HepG2 (cell line): ENCODE data around the gene SIGLEC1. TPM values are rescaled to one million over a fixed set of nuclear protein-coding genes. Genes with fewer than 3 reads are reported as not detected.

Source experiments
- ARID5B ChIP-seq: IDR thresholded peaks from 2 replicates; pipeline ENCODE4 v1.4.0; 2020; ENCODE audit warnings: mild to moderate bottlenecking, missing genetic modification reagents
- CHD2 ChIP-seq: IDR thresholded peaks from 2 replicates; pipeline ENCODE4 v1.6.1; 2011; ENCODE audit warnings: low read depth, low read length, improper control_type of control experiment
- ESRRA ChIP-seq: sonication (generic); formaldehyde crosslinking; IDR thresholded peaks from 2 replicates; pipeline ENCODE4 v1.5.1; 2020; ENCODE audit warnings: mild to moderate bottlenecking, low read depth, missing genetic modification reagents
- HOXA5 ChIP-seq: sonication (generic); formaldehyde crosslinking; IDR thresholded peaks from 2 replicates; pipeline ENCODE4 v1.4.0; 2020; ENCODE audit warnings: missing genetic modification reagents
- KDM2A ChIP-seq: sonication (generic); formaldehyde crosslinking; IDR thresholded peaks from 2 replicates; pipeline ENCODE4 v1.4.0; 2020; ENCODE audit warnings: low read depth, missing genetic modification reagents, borderline replicate concordance
- KLF13 ChIP-seq: sonication (generic); formaldehyde crosslinking; IDR thresholded peaks from 2 replicates; pipeline ENCODE4 v1.4.0; 2020; ENCODE audit warnings: mild to moderate bottlenecking, missing genetic modification reagents
- PRDM4 ChIP-seq: sonication (generic); formaldehyde crosslinking; IDR thresholded peaks from 2 replicates; pipeline ENCODE4 v1.9.0; 2021; ENCODE audit warnings: missing genetic modification reagents, borderline replicate concordance
- RBM39 ChIP-seq: fragments of 200-400 bp; formaldehyde crosslinking; IDR thresholded peaks from one replicate; pipeline ENCODE4 v1.6.1; 2018; ENCODE audit warnings: antibody characterized with exemption, mild to moderate bottlenecking, low read depth, low read length; ENCODE audit not compliant: poor library complexity, severe bottlenecking
- RFX3 ChIP-seq: IDR thresholded peaks from 2 replicates; pipeline ENCODE4 v1.6.1; 2016; ENCODE audit warnings: missing biosample characterization, missing genetic modification reagents
- RFX5 ChIP-seq: IDR thresholded peaks from 2 replicates; pipeline ENCODE4 v1.6.1; 2011; ENCODE audit warnings: low read depth, low read length, improper control_type of control experiment
- SMYD3 ChIP-seq: sonication (generic); formaldehyde crosslinking; IDR thresholded peaks from 2 replicates; pipeline ENCODE4 v1.8.1; 2023; ENCODE audit warnings: mild to moderate bottlenecking, missing genetic modification reagents
- SNAPC5 ChIP-seq: sonication (generic); formaldehyde crosslinking; IDR thresholded peaks from 2 replicates; pipeline ENCODE4 v1.8.1; 2023; ENCODE audit warnings: mild to moderate bottlenecking, missing genetic modification reagents, borderline replicate concordance
- TAF15 ChIP-seq: fragments of 200-400 bp; formaldehyde crosslinking; IDR thresholded peaks from one replicate; pipeline ENCODE4 v1.6.1; 2018; ENCODE audit warnings: mild to moderate bottlenecking, low read depth, low read length; ENCODE audit not compliant: poor library complexity, severe bottlenecking
- TBX2 ChIP-seq: sonication (generic); formaldehyde crosslinking; IDR thresholded peaks from 2 replicates; pipeline ENCODE4 v1.5.0; 2020; ENCODE audit warnings: missing genetic modification reagents, mild to moderate bottlenecking, borderline replicate concordance
- TBX3 ChIP-seq: fragments of 450-650 bp; IDR thresholded peaks from 2 replicates; pipeline ENCODE4 v1.6.1; 2017; ENCODE audit warnings: antibody characterized with exemption, mild to moderate bottlenecking, inconsistent platforms, borderline replicate concordance
- TEAD2 ChIP-seq: sonication (generic); formaldehyde crosslinking; IDR thresholded peaks from 2 replicates; pipeline ENCODE4 v1.9.0; 2021; ENCODE audit warnings: missing genetic modification reagents
- TOE1 ChIP-seq: sonication (generic); formaldehyde crosslinking; IDR thresholded peaks from 2 replicates; pipeline ENCODE4 v1.4.0; 2020; ENCODE audit warnings: mild to moderate bottlenecking, missing genetic modification reagents
- ZKSCAN5 ChIP-seq: sonication (generic); formaldehyde crosslinking; IDR thresholded peaks from 2 replicates; pipeline ENCODE4 v1.5.1; 2020; ENCODE audit warnings: mild to moderate bottlenecking, missing genetic modification reagents
- ZNF160 ChIP-seq: sonication (generic); formaldehyde crosslinking; IDR thresholded peaks from 2 replicates; pipeline ENCODE4 v1.8.0; 2022; ENCODE audit warnings: mild to moderate bottlenecking, inconsistent platforms, missing genetic modification reagents
- ZNF205 ChIP-seq: IDR thresholded peaks from 2 replicates; pipeline ENCODE4 v1.6.1; 2018; ENCODE audit warnings: missing biosample characterization, missing genetic modification reagents
- ZNF276 ChIP-seq: sonication (generic); formaldehyde crosslinking; IDR thresholded peaks from 2 replicates; pipeline ENCODE4 v1.4.0; 2020; ENCODE audit warnings: mild to moderate bottlenecking, low read depth, missing genetic modification reagents
- ZNF430 ChIP-seq: sonication (generic); formaldehyde crosslinking; IDR thresholded peaks from 2 replicates; pipeline ENCODE4 v1.9.0; 2021; ENCODE audit warnings: mild to moderate bottlenecking, missing genetic modification reagents
- ZNF563 ChIP-seq: sonication (generic); formaldehyde crosslinking; IDR thresholded peaks from 2 replicates; pipeline ENCODE4 v1.8.0; 2022; ENCODE audit warnings: mild to moderate bottlenecking, moderate library complexity, missing genetic modification reagents
- ZNF766 ChIP-seq: sonication (generic); formaldehyde crosslinking; IDR thresholded peaks from 2 replicates; pipeline ENCODE4 v1.5.0; 2020; ENCODE audit warnings: missing genetic modification reagents, borderline replicate concordance
- ZNF790 ChIP-seq: sonication (generic); formaldehyde crosslinking; IDR thresholded peaks from 2 replicates; pipeline ENCODE4 v1.8.0; 2022; ENCODE audit warnings: missing genetic modification reagents, mild to moderate bottlenecking, borderline replicate concordance
- polyA plus RNA-seq, 8 experiments: library from polyadenylated mRNA; depleted of rRNA in 3 of 8; stranded (reverse) in 7 of 8; unstranded in 1 of 8; fragments of >200 nt; fragmentation: Illumina TruSeq in 4 of 8; extraction: Trizol in 4 of 8; gene quantifications; 2 replicates each; pipeline versions ENCODE4 v1.2.1 to v1.2.3, GENCODE V29; 2011 to 2016; ENCODE audit warnings: low read depth in 4 of 8, missing spikeins in 1 of 8, mixed read lengths in 1 of 8; ENCODE audit not compliant: insufficient read depth in 1 of 8
- total RNA-seq, 5 experiments: library from RNA; depleted of rRNA; stranded (reverse); fragments of >200 nt; fragmentation: Illumina TruSeq; extraction: Trizol; gene quantifications; 2 replicates each; pipeline ENCODE4 v1.2.3, GENCODE V29; 2016; ENCODE audit warnings: low read depth in 1 of 5

The SIGLEC1 gene
- total and polyA plus RNA-seq, 2 of the 13 experiments (the other 11 are each of a cell fraction or from before 2014, with no cell fraction given): 0.01 TPM; not detected in 1

GRCh38 chr20:3753098-3753497, 40.7 kb upstream of the SIGLEC1 start (continued):
- no peak for TF ChIP-seq ZNF205 (CRISPR knock-in tag)
- no peak for TF ChIP-seq PRDM4 (CRISPR knock-in tag)
- no peak for TF ChIP-seq ZNF276 (CRISPR knock-in tag)
- TF ChIP-seq ESRRA (CRISPR knock-in tag): no peak
- no peak for TF ChIP-seq CHD2
- no peak for TF ChIP-seq TOE1 (CRISPR knock-in tag)
- TF ChIP-seq ZNF160 (CRISPR knock-in tag): no peak
- no peak for TF ChIP-seq TEAD2
- TF ChIP-seq ZNF430 (CRISPR knock-in tag): no peak
- TF ChIP-seq ZNF563 (CRISPR knock-in tag): no peak
- peak; percentile 21; the same call in 1 of the 2 replicates for TF ChIP-seq KDM2A (CRISPR knock-in tag)
- TF ChIP-seq TBX3: no peak
- no peak for TF ChIP-seq SNAPC5 (CRISPR knock-in tag)
- TF ChIP-seq KLF13: no peak
- no peak for TF ChIP-seq SMYD3 (CRISPR knock-in tag)
- TF ChIP-seq RBM39: no peak
- no peak for TF ChIP-seq ARID5B (CRISPR knock-in tag)
- TF ChIP-seq TAF15: no peak
- TF ChIP-seq HOXA5 (CRISPR knock-in tag): no peak
- no peak for TF ChIP-seq ZKSCAN5 (CRISPR knock-in tag)
- no peak for TF ChIP-seq RFX3
- TF ChIP-seq TBX2: no peak
- no peak for TF ChIP-seq ZNF790 (CRISPR knock-in tag)
- no peak for TF ChIP-seq ZNF766 (CRISPR knock-in tag)
- TF ChIP-seq RFX5: no peak
